D721Med (cell line): ENCODE measurements around the gene CD247.

Experiments
- DNase-seq: peaks from one replicate; pipeline ENCODE4 v3.0.0; 2011; ENCODE audit warnings: low spot score; ENCODE audit not compliant: insufficient read length
- FAIRE-seq: peaks from 2 replicates; lab custom pipeline; 2011; peaks lifted over from hg19 to GRCh38; lab: Jason Lieb, UNC
- TF ChIP-seq, protein P1 (sequence below): IDR thresholded peaks from 2 replicates; pipeline ENCODE4 v1.5.1; 2012; ENCODE audit warnings: mild to moderate bottlenecking, control low read depth; ENCODE audit not compliant: insufficient read depth; ENCODE audit errors: missing control alignments

The CD247 gene

DNA sequence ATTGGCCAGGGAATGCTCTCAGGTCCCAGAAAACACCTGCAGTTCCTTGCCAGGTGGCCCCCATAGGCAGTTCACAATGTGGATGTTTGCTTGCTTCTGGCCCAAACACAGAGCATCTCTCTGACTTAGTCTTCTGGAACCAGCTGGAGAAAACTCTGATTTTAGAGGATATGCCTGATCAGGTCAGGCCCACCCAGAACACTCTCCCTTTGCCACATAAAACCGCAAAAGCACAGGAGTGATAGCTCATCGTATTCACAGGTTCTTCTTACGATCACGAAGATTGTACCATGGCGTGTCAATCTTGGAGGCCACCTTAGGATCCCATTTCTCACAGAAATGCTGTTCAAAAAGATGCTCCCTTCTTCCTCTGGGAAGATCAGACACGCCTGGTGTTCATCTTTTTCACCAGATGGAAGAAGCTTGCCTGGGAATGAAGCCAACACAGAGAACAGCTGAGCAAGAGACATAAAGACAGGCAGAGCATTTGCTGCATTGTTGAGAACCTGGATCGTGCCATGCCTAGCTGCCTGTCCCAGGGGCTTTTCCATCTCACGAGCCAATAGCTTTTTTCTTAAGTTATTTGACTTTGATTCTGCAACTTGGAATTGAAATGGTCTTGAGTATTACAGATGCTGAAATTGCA is 11.6 kb upstream of the CD247 start:
- DNase-seq, result no peak
- FAIRE-seq, result no peak
- TF ChIP-seq, protein P1, sequence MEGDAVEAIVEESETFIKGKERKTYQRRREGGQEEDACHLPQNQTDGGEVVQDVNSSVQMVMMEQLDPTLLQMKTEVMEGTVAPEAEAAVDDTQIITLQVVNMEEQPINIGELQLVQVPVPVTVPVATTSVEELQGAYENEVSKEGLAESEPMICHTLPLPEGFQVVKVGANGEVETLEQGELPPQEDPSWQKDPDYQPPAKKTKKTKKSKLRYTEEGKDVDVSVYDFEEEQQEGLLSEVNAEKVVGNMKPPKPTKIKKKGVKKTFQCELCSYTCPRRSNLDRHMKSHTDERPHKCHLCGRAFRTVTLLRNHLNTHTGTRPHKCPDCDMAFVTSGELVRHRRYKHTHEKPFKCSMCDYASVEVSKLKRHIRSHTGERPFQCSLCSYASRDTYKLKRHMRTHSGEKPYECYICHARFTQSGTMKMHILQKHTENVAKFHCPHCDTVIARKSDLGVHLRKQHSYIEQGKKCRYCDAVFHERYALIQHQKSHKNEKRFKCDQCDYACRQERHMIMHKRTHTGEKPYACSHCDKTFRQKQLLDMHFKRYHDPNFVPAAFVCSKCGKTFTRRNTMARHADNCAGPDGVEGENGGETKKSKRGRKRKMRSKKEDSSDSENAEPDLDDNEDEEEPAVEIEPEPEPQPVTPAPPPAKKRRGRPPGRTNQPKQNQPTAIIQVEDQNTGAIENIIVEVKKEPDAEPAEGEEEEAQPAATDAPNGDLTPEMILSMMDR, result no peak

DNA sequence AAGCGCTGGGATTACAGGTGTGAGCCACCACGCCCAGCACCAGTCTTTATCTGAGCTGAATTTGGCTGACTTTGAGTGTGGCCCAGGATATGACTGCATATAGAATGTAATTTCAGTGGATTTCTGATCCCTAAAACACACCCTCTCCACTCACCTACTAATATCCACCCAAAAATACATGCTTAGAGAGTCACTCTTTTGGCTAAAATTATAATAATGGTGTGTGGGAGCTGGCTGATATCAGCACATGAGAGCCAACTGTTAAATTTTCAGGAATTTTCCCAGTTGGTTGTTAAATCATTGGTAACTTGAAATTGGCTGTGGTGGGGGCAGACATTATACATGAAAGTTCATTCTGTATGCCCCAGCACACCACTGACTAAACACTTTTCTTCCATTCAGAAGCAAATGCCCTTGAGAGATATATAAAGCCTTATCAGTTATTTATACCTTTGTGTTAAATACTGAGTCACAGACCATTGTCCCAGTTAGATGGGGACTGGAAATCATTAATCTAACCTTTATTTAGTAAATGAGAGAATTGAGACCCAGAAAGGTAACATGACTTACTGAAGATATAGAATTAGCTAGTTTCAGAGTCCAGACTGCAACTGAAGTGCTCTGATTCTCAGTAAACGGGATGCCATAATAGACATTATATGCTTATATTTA is 9.9 kb upstream of the CD247 start:
- DNase-seq (no peak), FAIRE-seq (no peak)
- TF ChIP-seq, protein P1, result no peak

DNA sequence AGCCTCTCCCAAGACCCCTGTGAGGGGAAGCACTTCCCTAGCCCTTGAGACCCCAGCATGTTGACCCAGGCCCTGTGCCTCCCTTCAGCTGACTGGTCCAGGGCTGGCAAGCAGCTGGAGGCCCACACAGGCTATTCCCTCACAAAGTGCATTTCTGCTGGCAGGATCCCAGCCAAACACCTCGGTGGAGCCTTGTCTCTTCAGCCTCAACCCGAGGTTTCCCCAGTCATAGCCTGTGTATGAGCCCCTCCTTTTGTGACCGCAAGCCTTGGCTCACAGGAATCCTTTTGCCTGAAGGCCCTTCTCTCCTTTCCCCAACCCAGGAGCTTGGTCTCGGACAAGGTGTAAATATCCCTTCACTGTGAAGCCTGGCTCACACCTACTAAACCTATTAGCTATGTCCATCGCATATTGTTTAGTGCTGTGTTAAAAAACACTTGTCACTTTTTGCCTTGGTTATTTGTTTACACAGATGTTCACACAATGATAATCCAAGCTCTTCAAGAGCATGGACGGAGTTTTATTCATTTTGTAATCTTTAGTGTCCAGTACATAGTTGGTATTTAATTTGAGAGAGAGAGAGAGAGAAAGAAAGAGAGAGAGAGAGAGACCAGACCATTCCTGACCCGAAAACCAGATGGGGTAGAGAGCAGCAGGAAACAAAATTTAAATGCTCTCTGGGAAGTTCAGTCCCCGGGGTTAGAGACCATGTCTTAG is 8.5 kb upstream of the CD247 start:
- FAIRE-seq, result no peak
- DNase-seq, result no peak
- TF ChIP-seq, protein P1, result no peak

DNA sequence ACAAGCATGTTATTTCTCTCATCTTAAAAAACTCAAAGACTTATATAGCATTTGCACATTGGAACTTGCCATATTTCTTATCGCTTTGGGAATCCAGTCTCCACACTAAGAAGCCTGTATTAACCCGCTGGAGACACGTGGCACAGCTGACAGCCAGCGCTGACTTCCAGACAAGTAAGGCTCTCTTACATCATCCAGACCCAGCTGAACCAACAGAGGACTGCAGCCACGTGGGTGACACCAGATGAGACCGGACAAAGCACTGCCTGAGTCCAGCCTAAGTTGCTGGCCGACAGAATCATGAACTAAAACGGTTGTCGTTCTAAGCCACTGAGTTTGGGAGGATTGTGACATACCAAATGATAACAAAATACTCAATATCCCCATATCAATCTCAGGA is 6.3 kb upstream of the CD247 start:
- no peak for FAIRE-seq
- DNase-seq, result no peak
- TF ChIP-seq, protein P1, result no peak

DNA sequence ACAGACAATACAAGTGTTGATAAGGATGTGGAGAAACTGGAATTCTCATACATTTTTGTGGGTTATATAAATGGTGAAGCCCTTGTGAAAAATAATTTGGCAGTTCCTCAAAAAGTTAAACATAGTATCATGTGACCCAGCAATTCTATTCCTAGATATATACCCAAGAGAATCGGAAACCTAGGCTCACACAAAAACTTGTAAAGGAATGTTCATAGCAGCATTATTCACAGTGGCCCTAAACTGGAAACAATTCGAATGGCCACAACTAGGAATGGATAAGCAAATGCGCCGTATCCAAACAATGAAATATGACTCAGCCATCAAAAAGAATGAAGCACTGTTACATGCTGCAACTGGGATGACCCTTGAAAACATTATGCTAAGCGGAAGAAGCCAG is 3.9 kb upstream of the CD247 start:
- DNase-seq (no peak), FAIRE-seq (no peak)
- TF ChIP-seq, protein P1, result no peak

DNA sequence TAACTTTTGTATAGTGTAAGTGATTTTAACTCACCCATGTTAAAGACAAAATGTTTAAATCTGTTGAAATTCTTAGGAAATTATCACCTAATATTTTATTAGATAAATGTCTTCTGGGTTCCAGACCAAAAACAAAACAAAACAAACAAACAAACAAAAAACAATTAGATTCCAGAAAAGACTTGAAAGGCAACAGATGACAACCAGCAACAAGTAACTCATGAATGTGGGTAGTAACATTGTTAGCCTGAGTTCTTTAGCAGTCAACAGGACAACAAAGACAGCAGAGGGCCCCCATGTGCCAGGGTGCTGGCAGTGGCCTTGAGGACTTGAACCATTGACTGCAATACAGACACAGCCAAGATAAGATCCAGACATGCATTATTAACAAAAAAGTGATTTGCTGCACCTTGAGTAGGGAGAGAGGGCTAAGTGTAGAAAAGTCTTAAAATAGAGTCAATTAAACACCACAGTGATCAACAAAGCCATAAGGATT is 2.4 kb upstream of the CD247 start:
- no peak for FAIRE-seq
- no peak for DNase-seq
- TF ChIP-seq, protein P1, result no peak
